Testis (tissue), 3 donors: ENCODE data around the gene TNS3. TPM values are rescaled to one million over a fixed set of nuclear protein-coding genes. Genes with fewer than 3 reads are reported as not detected.

ENCODE experiments used
- DNase-seq: peaks from one replicate; pipeline ENCODE4 v3.0.0-alpha.2; 2019
- H3K27ac ChIP-seq, 2 donors: fragments of 200-600 bp; sonication (generic); one replicate each; pipeline ENCODE4 v1.5.1; 2019
- H3K27me3 ChIP-seq: fragments of 200-600 bp; sonication (generic); one replicate; pipeline ENCODE4 v1.5.1; 2019
- H3K36me3 ChIP-seq: fragments of 200-600 bp; sonication (generic); one replicate; pipeline ENCODE4 v1.5.1; 2017; ENCODE audit warnings: low read depth; ENCODE audit errors: missing control alignments
- H3K4me1 ChIP-seq: fragments of 200-600 bp; sonication (generic); one replicate; pipeline ENCODE4 v1.5.1; 2019
- H3K4me3 ChIP-seq, 2 donors: fragments of 200-600 bp; sonication (generic); one replicate each; pipeline ENCODE4 v1.5.1; 2017 to 2019
- H3K9me3 ChIP-seq: fragments of 200-600 bp; sonication (generic); one replicate; pipeline ENCODE4 v1.5.1; 2017
- POLR2A ChIP-seq: fragments of 450-650 bp; IDR thresholded peaks from one replicate; pipeline ENCODE4 v1.6.1; 2017; ENCODE audit warnings: antibody characterized with exemption, mild to moderate bottlenecking, moderate library complexity
- WGBS, 2 donors: methylation state at CpG; one replicate each; pipeline ENCODE4 v1.1.5; 2018; 5-methylcytosine and 5-hydroxymethylcytosine counted together
- intact Hi-C: fragments of 100-400 bp; cut with DNase I; formaldehyde crosslinking; loops from one replicate; pipeline ENCODE4 v1.15.1; 2023; ENCODE audit warnings: low total_unique reads
- polyA plus RNA-seq: library from polyadenylated mRNA; stranded (reverse); fragments of 350-450 nt; fragmentation: Illumina TruSeq; extraction: RNeasy Lipid Tissue Mini Kit (QIAGEN cat#74804); gene quantifications from one replicate; pipeline ENCODE4 v1.2.3, GENCODE V29; 2014; ENCODE audit warnings: low read depth, low replicate concordance; ENCODE audit not compliant: insufficient read depth
- total RNA-seq, 2 donors: library from RNA; depleted of rRNA; stranded (reverse); fragments of >200 nt; gene quantifications; one replicate each; pipeline ENCODE4 v1.2.3, GENCODE V29; 2016
- TF ChIP-seq, protein P1 (sequence below), 3 experiments: fragments of 450-650 bp in 2 of 3; fragments of 200-600 bp in 1 of 3; sonication (generic) in 1 of 3; IDR thresholded peaks; one replicate each; pipeline ENCODE4 v1.5.1; 2016 to 2019; ENCODE audit warnings: antibody characterized with exemption in 3 of 3, mild to moderate bottlenecking in 2 of 3, moderate library complexity in 1 of 3

TNS3 gene
- total and polyA plus RNA-seq, 3 donors from 2014 or later = 28.5 to 93.5 (median 60.0) TPM

DNA sequence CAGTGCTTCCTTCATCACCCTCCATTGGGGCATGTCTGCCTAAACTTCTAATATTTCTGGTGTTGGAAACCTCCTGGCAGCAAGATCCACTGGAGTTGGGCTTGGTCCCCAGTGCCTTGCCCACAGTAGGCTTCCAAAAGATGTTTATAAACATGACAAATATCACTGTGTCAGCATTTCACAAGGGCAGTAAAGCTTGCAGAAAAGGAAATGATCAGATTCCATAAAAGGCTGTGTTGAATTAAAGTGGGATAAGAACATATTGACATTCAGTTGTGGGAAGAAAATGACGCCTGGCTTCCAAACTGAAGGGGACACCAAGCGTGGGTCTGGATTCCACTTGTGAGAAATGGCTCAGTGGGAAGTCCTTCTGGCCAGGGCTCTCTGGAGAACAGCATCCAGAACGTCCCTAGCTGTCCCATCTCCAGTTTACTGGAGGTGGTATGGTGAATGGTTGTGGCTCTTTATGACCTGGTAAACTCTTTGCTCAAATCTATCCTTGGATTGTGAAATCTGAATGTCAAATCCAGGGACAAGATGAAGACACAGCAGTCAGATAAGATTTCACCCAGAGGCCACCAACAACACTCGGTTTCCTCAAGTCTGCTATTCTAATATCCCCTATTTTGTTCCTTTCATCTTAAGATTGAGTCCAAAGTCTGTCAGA is 287.2 kb downstream of the TNS3 start:
- no peak overlapping the region for H3K4me3 ChIP-seq
- DNase-seq = no peak
- no peaks in the 10 kb centered on the region for H3K9me3 ChIP-seq
- no peaks in the 10 kb centered on the region for H3K36me3 ChIP-seq
- no peaks in the 10 kb centered on the region for H3K27me3 ChIP-seq
- H3K4me1 ChIP-seq = peaks cover 3% of the 10 kb centered on the region
- TF ChIP-seq, protein P1, sequence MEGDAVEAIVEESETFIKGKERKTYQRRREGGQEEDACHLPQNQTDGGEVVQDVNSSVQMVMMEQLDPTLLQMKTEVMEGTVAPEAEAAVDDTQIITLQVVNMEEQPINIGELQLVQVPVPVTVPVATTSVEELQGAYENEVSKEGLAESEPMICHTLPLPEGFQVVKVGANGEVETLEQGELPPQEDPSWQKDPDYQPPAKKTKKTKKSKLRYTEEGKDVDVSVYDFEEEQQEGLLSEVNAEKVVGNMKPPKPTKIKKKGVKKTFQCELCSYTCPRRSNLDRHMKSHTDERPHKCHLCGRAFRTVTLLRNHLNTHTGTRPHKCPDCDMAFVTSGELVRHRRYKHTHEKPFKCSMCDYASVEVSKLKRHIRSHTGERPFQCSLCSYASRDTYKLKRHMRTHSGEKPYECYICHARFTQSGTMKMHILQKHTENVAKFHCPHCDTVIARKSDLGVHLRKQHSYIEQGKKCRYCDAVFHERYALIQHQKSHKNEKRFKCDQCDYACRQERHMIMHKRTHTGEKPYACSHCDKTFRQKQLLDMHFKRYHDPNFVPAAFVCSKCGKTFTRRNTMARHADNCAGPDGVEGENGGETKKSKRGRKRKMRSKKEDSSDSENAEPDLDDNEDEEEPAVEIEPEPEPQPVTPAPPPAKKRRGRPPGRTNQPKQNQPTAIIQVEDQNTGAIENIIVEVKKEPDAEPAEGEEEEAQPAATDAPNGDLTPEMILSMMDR (IDR thresholded peaks at IDR 0.05) = no peak
- intact Hi-C loops = no loop called here
- WGBS, 2 donors = 69 to 79% methylated on average over 4 of the region's 4 CpGs
- H3K27ac ChIP-seq = peak overlapping the region in 1 of 2 donors; percentile 39

DNA sequence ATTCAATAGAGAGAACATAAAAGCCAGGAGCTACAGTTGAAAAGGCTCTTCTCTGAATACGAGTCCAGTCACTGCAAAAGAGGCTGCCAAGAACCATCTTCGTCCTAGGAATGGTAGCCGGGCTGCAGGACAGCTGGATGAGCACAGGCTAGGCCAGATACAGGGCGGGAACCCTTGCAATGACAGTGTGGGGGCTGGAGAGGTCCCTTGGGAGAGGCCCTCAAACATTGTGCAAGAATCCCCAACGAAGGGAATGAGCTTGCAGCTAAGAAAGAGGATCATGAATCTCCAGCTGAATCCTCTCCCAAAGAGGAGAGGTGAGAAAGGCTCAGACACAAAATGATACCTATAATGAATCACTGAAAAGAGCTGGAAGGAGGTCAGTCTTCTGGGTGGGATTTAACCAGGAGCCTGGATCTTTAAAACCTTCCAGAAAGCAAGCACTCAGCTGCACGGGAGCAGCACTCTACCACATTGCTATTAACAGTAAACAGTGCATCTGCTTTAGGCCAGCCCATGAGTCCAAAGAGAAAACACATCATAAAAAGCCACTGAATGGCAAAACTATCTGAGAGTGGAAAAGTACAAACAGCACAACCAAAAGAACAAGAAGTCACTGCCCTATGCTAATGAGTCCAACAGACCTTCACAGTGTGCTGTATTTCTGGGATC is 287.9 kb downstream of the TNS3 start:
- Histone ChIP-seq H3K27ac (peak overlapping the region in 1 of 2 donors; percentile 54), H3K4me1 (peaks cover 3% of the 10 kb centered on the region), H3K27me3 (no peaks in the 10 kb centered on the region), H3K36me3 (no peaks in the 10 kb centered on the region), H3K4me3 (no peak overlapping the region), H3K9me3 (no peaks in the 10 kb centered on the region)
- intact Hi-C loops = no loop called here
- WGBS, 2 donors = 61 to 64% methylated on average over 6 of the region's 6 CpGs
- DNase-seq = peak; percentile 33
- no peak for TF ChIP-seq POLR2A
- TF ChIP-seq, protein P1 (IDR thresholded peaks at IDR 0.05) = no peak

DNA sequence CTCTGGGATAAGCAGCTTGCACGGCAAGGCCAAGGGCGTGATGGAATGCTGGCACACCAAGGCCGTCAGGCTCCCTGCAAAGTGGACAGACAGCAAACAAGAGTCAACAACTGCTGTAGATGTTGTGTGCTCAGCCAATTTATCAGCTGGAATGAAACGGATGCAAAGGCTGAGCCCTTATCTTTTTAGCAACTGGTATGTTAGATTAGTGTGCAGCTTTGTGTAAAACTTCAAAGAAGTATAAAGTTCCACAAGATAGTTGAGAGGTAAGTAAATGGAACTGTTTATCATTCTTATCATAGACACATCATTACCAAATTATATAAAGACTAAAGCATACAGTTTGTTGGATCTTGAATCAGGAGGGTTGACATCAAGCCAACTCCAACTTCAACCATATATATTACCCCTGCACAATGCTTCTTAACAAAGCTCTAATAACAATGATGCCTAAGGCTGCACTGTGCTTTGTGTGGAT is 289.0 kb downstream of the TNS3 start:
- H3K4me3 ChIP-seq = no peak overlapping the region
- H3K27me3 ChIP-seq = no peaks in the 10 kb centered on the region
- WGBS, 2 donors = 66 to 73% methylated on average over 4 of the region's 4 CpGs
- peaks cover 3% of the 10 kb centered on the region for H3K4me1 ChIP-seq
- H3K27ac ChIP-seq = no peak overlapping the region
- TF ChIP-seq POLR2A = no peak
- TF ChIP-seq, protein P1 (IDR thresholded peaks at IDR 0.05) = no peak
- intact Hi-C loops = no loop called here
- DNase-seq = no peak
- H3K9me3 ChIP-seq = no peaks in the 10 kb centered on the region
- no peaks in the 10 kb centered on the region for H3K36me3 ChIP-seq

DNA sequence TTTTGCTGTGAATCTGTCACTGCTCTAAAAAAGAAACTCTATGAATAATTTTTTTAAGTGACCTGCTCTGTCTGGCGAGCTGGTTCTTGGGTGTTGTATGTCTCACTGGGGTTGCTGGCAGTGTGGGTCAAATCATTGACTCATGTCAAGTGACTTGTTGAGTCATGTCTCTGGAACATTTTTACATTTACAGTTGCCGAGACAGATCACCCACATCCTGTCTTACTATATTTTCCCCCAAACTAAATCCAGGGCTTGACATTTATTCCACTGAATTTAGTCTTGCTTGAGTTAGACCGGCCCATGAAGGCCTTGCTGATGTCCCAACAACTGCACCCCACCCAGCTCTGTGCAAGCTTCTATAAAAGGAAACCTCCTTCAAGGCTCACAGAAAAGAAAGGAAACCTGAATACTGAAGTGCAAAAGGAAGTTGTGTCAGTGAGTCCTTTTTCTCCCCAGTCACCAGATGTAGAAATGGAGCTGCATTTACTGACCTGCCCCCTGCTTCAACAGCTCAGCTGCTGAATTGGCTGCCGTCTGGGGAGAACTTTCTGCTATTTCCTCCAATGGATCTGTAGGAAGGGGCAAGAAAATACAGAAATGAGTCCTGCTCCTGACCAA is 290.3 kb downstream of the TNS3 start:
- intact Hi-C loops = no loop called here
- no peak overlapping the region for H3K27ac ChIP-seq
- H3K9me3 ChIP-seq = no peaks in the 10 kb centered on the region
- H3K36me3 ChIP-seq = no peaks in the 10 kb centered on the region
- 77 to 87% methylated on average over 4 of the region's 4 CpGs for WGBS, 2 donors
- peaks cover 3% of the 10 kb centered on the region for H3K4me1 ChIP-seq
- no peak overlapping the region for H3K4me3 ChIP-seq
- no peak for DNase-seq
- no peaks in the 10 kb centered on the region for H3K27me3 ChIP-seq
- TF ChIP-seq POLR2A = no peak
- TF ChIP-seq, protein P1 (IDR thresholded peaks at IDR 0.05) = no peak
